Testis (tissue), 3 donors: ENCODE measurements around the gene SLC22A23. TPM values are rescaled to one million over a fixed set of nuclear protein-coding genes. Genes with fewer than 3 reads are reported as not detected.

Experiments used
- DNase-seq: peaks from one replicate; pipeline ENCODE4 v3.0.0-alpha.2; 2019
- H3K27ac ChIP-seq, 2 donors: fragments of 200-600 bp; sonication (generic); one replicate each; pipeline ENCODE4 v1.5.1; 2019
- H3K27me3 ChIP-seq: fragments of 200-600 bp; sonication (generic); one replicate; pipeline ENCODE4 v1.5.1; 2019
- H3K36me3 ChIP-seq: fragments of 200-600 bp; sonication (generic); one replicate; pipeline ENCODE4 v1.5.1; 2017; ENCODE audit warnings: low read depth; ENCODE audit errors: missing control alignments
- H3K4me1 ChIP-seq: fragments of 200-600 bp; sonication (generic); one replicate; pipeline ENCODE4 v1.5.1; 2019
- H3K4me3 ChIP-seq, 2 donors: fragments of 200-600 bp; sonication (generic); one replicate each; pipeline ENCODE4 v1.5.1; 2017 to 2019
- H3K9me3 ChIP-seq: fragments of 200-600 bp; sonication (generic); one replicate; pipeline ENCODE4 v1.5.1; 2017
- CTCF ChIP-seq, 3 experiments: fragments of 450-650 bp in 2 of 3; fragments of 200-600 bp in 1 of 3; sonication (generic) in 1 of 3; IDR thresholded peaks; one replicate each; pipeline ENCODE4 v1.5.1; 2016 to 2019; ENCODE audit warnings: antibody characterized with exemption in 3 of 3, mild to moderate bottlenecking in 2 of 3, moderate library complexity in 1 of 3
- POLR2A ChIP-seq: fragments of 450-650 bp; IDR thresholded peaks from one replicate; pipeline ENCODE4 v1.6.1; 2017; ENCODE audit warnings: antibody characterized with exemption, mild to moderate bottlenecking, moderate library complexity
- WGBS, 2 donors: methylation state at CpG; one replicate each; pipeline ENCODE4 v1.1.5; 2018; 5-methylcytosine and 5-hydroxymethylcytosine counted together
- intact Hi-C: fragments of 100-400 bp; cut with DNase I; formaldehyde crosslinking; loops from one replicate; pipeline ENCODE4 v1.15.1; 2023; ENCODE audit warnings: low total_unique reads
- polyA plus RNA-seq: library from polyadenylated mRNA; stranded (reverse); fragments of 350-450 nt; fragmentation: Illumina TruSeq; extraction: RNeasy Lipid Tissue Mini Kit (QIAGEN cat#74804); gene quantifications from one replicate; pipeline ENCODE4 v1.2.3, GENCODE V29; 2014; ENCODE audit warnings: low read depth, low replicate concordance; ENCODE audit not compliant: insufficient read depth
- total RNA-seq, 2 donors: library from RNA; depleted of rRNA; stranded (reverse); fragments of >200 nt; gene quantifications; one replicate each; pipeline ENCODE4 v1.2.3, GENCODE V29; 2016

SLC22A23 gene
- total and polyA plus RNA-seq, 3 donors from 2014 or later, result 9.0 to 20.9 (median 14.9) TPM

- Histone ChIP-seq H3K36me3 (no peaks in the 10 kb centered on the region), H3K27ac (no peak overlapping the region), H3K4me3 (no peak overlapping the region), H3K9me3 (no peaks in the 10 kb centered on the region), H3K4me1 (no peaks in the 10 kb centered on the region), H3K27me3 (no peaks in the 10 kb centered on the region)
- WGBS, 2 donors, result 73 to 82% methylated on average over 6 of the region's 6 CpGs
- intact Hi-C loops, result no loop called here
- no peak for DNase-seq
- TF ChIP-seq POLR2A (no peak), CTCF (IDR thresholded peaks at IDR 0.05) (no peak)
Observed at GRCh38 chr6:3423439-3424184, 33.2 kb downstream of the SLC22A23 start.

GRCh38 chr6:3422435-3423070, 34.3 kb downstream of the SLC22A23 start:
- intact Hi-C loops, result no loop called here
- no peaks in the 10 kb centered on the region for H3K36me3 ChIP-seq
- TF ChIP-seq CTCF (IDR thresholded peaks at IDR 0.05), result no peak
- no peak for TF ChIP-seq POLR2A
- H3K27ac ChIP-seq, result no peak overlapping the region
- DNase-seq, result no peak
- H3K27me3 ChIP-seq, result no peaks in the 10 kb centered on the region
- H3K9me3 ChIP-seq, result no peaks in the 10 kb centered on the region
- no peaks in the 10 kb centered on the region for H3K4me1 ChIP-seq
- no peak overlapping the region for H3K4me3 ChIP-seq
- 85 to 90% methylated on average over 6 of the region's 6 CpGs for WGBS, 2 donors

GRCh38 chr6:3421791-3422434, 34.9 kb downstream of the SLC22A23 start:
- TF ChIP-seq POLR2A (no peak), CTCF (IDR thresholded peaks at IDR 0.05) (no peak)
- Histone ChIP-seq H3K9me3 (no peaks in the 10 kb centered on the region), H3K27ac (no peak overlapping the region), H3K36me3 (no peaks in the 10 kb centered on the region), H3K4me3 (no peak overlapping the region), H3K27me3 (no peaks in the 10 kb centered on the region), H3K4me1 (no peaks in the 10 kb centered on the region)
- no peak for DNase-seq
- intact Hi-C loops, result no loop called here
- WGBS, 2 donors, result 71 to 73% methylated on average over 13 of the region's 13 CpGs

- H3K27ac ChIP-seq, result no peak overlapping the region
- no peak for DNase-seq
- no peaks in the 10 kb centered on the region for H3K4me1 ChIP-seq
- no peaks in the 10 kb centered on the region for H3K36me3 ChIP-seq
- 94 to 97% methylated on average over 3 of the region's 3 CpGs for WGBS, 2 donors
- no peak overlapping the region for H3K4me3 ChIP-seq
- H3K9me3 ChIP-seq, result no peaks in the 10 kb centered on the region
- intact Hi-C loops, result no loop called here
- H3K27me3 ChIP-seq, result no peaks in the 10 kb centered on the region
- TF ChIP-seq CTCF (IDR thresholded peaks at IDR 0.05) (no peak), POLR2A (no peak)
Observed at GRCh38 chr6:3421143-3421542, 35.7 kb downstream of the SLC22A23 start.
